LoVo (cell line): ENCODE results near the gene USP17L5.
A peak's percentile ranks its signal among the peaks of the same experiment; 100 is the strongest.
"Not testable (repeated sequence)": the region's sequence is repeated elsewhere in the genome, so short reads cannot be mapped to it uniquely, and the experiment has no call there.

Experiments
- DNase-seq: peaks from one replicate; pipeline ENCODE4 v3.0.0-alpha.2; 2016; ENCODE audit warnings: low spot score

Gene USP17L5

GRCh38 chr4:9339103-9339502 lies at the start of gene USP17L5:
Gene USP17L5 (plus strand): TSS chr4:9339403. CDS start chr4:9339403, 0 bp downstream.
- not testable (repeated sequence) for DNase-seq

- DNase-seq: not testable (repeated sequence)
Measured at GRCh38 chr4:9324191-9324590, 15.0 kb upstream of the USP17L5 start.

GRCh38 chr4:9324865-9325264 lies 14.3 kb upstream of the USP17L5 start, which contains the start of gene USP17L24:
Gene USP17L24 (plus strand): TSS chr4:9325165. CDS start chr4:9325165, 0 bp downstream.
- DNase-seq: not testable (repeated sequence)

- not testable (repeated sequence) for DNase-seq
Measured at GRCh38 chr4:9329611-9330010, 9.6 kb upstream of the USP17L5 start, which contains the start of gene USP17L25. Gene USP17L25 (plus strand): TSS chr4:9329911. CDS start chr4:9329911, 0 bp downstream.

- DNase-seq: not testable (repeated sequence)
Measured at GRCh38 chr4:9334358-9334757, 4.8 kb upstream of the USP17L5 start, which contains the start of gene USP17L26. Gene USP17L26 (plus strand): TSS chr4:9334658. CDS start chr4:9334658, 0 bp downstream.

GRCh38 chr4:9343848-9344247 lies 4.6 kb downstream of the USP17L5 start, which contains the start of gene USP17L27:
Gene USP17L27 (plus strand): TSS chr4:9344148. CDS start chr4:9344148, 0 bp downstream.
- not testable (repeated sequence) for DNase-seq

- not testable (repeated sequence) for DNase-seq
Measured at GRCh38 chr4:9348593-9348992, 9.4 kb downstream of the USP17L5 start, which contains the start of gene USP17L28. Gene USP17L28 (plus strand): TSS chr4:9348893. CDS start chr4:9348893, 0 bp downstream.

- not testable (repeated sequence) for DNase-seq
Measured at GRCh38 chr4:9350866-9351265, 11.7 kb downstream of the USP17L5 start.

GRCh38 chr4:9353338-9353737 lies 14.1 kb downstream of the USP17L5 start, which contains the start of gene USP17L29:
Gene USP17L29 (plus strand): TSS chr4:9353638. CDS start chr4:9353638, 0 bp downstream.
- DNase-seq: not testable (repeated sequence)

- not testable (repeated sequence) for DNase-seq
Measured at GRCh38 chr4:9362829-9363228, 23.6 kb downstream of the USP17L5 start, which contains the start of gene USP17L30. Gene USP17L30 (plus strand): TSS chr4:9363129. CDS start chr4:9363129, 0 bp downstream.

GRCh38 chr4:9379881-9380280 lies 40.7 kb downstream of the USP17L5 start:
- not testable (repeated sequence) for DNase-seq

GRCh38 chr4:9381012-9381534 lies 41.9 kb downstream of the USP17L5 start:
- DNase-seq: peak; percentile 1

GRCh38 chr4:9384126-9384525 lies 44.9 kb downstream of the USP17L5 start:
- DNase-seq: no peak

- not testable (repeated sequence) for DNase-seq
Measured at GRCh38 chr4:9389001-9389400, 49.8 kb downstream of the USP17L5 start.
